ENCODE results near the gene ESPL1.

DNA sequence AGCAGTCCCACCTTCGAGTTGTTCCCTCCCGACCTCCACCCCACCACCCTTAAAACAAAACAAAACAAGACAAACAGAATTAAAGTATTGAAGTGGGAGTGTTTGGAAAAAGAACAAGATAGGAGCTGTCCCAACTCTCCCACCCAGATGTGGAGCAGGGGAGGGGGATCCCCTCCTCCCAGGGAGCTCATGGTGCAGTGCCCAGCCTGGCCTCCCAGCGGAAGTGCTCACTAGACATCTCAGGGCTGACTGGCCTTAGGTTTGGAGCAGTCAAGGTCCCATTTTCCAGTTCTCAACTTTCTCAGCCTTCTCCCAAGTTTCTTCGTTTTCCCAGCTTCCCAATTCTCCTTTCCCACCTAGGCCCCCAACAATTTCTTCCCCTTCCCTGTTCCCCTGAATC is 65.2 kb downstream of the ESPL1 start:
- TF ChIP-seq POLR2A (IDR thresholded peaks at IDR 0.05; ENCODE audit: low read length): no peak
- TF ChIP-seq, protein P1, sequence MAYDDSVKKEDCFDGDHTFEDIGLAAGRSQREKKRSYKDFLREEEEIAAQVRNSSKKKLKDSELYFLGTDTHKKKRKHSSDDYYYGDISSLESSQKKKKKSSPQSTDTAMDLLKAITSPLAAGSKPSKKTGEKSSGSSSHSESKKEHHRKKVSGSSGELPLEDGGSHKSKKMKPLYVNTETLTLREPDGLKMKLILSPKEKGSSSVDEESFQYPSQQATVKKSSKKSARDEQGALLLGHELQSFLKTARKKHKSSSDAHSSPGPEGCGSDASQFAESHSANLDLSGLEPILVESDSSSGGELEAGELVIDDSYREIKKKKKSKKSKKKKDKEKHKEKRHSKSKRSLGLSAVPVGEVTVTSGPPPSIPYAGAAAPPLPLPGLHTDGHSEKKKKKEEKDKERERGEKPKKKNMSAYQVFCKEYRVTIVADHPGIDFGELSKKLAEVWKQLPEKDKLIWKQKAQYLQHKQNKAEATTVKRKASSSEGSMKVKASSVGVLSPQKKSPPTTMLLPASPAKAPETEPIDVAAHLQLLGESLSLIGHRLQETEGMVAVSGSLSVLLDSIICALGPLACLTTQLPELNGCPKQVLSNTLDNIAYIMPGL (CRISPR knock-in tag; IDR thresholded peaks at IDR 0.05; ENCODE audit: borderline replicate concordance): no peak
- no peak for TF ChIP-seq SMC3 (IDR thresholded peaks at IDR 0.05)
- TF ChIP-seq CTCF (IDR thresholded peaks at IDR 0.05): no peak
- no peak for TF ChIP-seq MAX (IDR thresholded peaks at IDR 0.05)
- no peak for TF ChIP-seq RAD21 (conservative IDR thresholded peaks at IDR 0.05 in 1 of 2, IDR thresholded peaks at IDR 0.05 in 1 of 2)
- no peak for TF ChIP-seq CHD2 (IDR thresholded peaks at IDR 0.05; ENCODE audit: low read length, partially characterized antibody)
- TF ChIP-seq JUN (IDR thresholded peaks at IDR 0.05): no peak
- no peak for TF ChIP-seq MAZ (IDR thresholded peaks at IDR 0.05; ENCODE audit: borderline replicate concordance, low read depth, low read length)
- TF ChIP-seq CEBPB (IDR thresholded peaks at IDR 0.05): no peak
- TF ChIP-seq ESRRA (IDR thresholded peaks at IDR 0.05; ENCODE audit: borderline replicate concordance, low read length): no peak
- no peak for TF ChIP-seq KDM1A (IDR thresholded peaks at IDR 0.05; ENCODE audit: low read depth)
- TF ChIP-seq ZNF302 (CRISPR knock-in tag; IDR thresholded peaks at IDR 0.05): no peak
